ENCODE results near the gene MRFAP1L1.
"Not testable (repeated sequence)": the region's sequence is repeated elsewhere in the genome, so short reads cannot be mapped to it uniquely, and the experiment has no call there.

DNA sequence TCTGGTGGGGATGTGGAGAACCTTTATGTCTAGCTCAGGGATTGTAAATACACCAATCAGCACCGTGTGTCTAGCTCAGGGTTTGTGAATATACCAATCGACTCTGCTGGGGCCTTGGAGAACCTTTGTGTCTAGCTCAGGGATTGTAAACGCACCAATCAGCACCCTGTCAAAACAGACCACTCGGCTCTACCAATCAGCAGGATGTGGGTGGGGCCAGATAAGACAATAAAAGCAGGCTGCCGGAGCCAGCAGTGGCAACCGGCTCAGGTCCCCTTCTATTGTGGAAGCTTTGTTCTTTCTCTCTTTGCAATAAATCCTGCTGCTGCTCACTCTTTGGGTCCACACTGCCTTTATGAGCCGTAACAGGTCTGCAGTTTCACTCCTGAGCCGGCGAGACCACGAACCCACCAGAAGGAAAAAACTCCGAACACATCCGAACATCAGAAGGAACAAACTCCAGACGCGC is 36.4 kb downstream of the MRFAP1L1 start:
- not testable (repeated sequence) for TF ChIP-seq BHLHE40 (IDR thresholded peaks at IDR 0.05; ENCODE audit: borderline replicate concordance); ARNT (IDR thresholded peaks at IDR 0.05); NFRKB (IDR thresholded peaks at IDR 0.05); SP1 (IDR thresholded peaks at IDR 0.05); SUZ12 (IDR thresholded peaks at IDR 0.05); L3MBTL2 (conservative IDR thresholded peaks at IDR 0.05); FOXK2 (IDR thresholded peaks at IDR 0.05); FOXA1 (IDR thresholded peaks at IDR 0.05); HDGF (IDR thresholded peaks at IDR 0.05; ENCODE audit: borderline replicate concordance)
- TF ChIP-seq, protein P1, sequence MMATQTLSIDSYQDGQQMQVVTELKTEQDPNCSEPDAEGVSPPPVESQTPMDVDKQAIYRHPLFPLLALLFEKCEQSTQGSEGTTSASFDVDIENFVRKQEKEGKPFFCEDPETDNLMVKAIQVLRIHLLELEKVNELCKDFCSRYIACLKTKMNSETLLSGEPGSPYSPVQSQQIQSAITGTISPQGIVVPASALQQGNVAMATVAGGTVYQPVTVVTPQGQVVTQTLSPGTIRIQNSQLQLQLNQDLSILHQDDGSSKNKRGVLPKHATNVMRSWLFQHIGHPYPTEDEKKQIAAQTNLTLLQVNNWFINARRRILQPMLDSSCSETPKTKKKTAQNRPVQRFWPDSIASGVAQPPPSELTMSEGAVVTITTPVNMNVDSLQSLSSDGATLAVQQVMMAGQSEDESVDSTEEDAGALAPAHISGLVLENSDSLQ (IDR thresholded peaks at IDR 0.05), result not testable (repeated sequence)
- TF ChIP-seq ELF4 (IDR thresholded peaks at IDR 0.05), result peak; percentile 73

Measured in HEK293T (cell line).